DOHH2 (cell line): Measurements from ENCODE around the gene ANTXR1.

Source experiments
- EZH2phosphoT487 ChIP-seq: fragments of 200-600 bp; sonication (generic); IDR thresholded peaks from 2 replicates; pipeline ENCODE4 v1.6.1; 2017; ENCODE audit warnings: borderline replicate concordance, mild to moderate bottlenecking, antibody characterized with exemption, low read length, moderate library complexity, mixed read lengths
- TF ChIP-seq, protein P1 (sequence below): fragments of 200-600 bp; sonication (generic); IDR thresholded peaks from one replicate; pipeline ENCODE4 v1.5.1; 2014; ENCODE audit warnings: antibody characterized with exemption, mild to moderate bottlenecking, low read depth, low read length; ENCODE audit not compliant: poor library complexity, severe bottlenecking

DNA sequence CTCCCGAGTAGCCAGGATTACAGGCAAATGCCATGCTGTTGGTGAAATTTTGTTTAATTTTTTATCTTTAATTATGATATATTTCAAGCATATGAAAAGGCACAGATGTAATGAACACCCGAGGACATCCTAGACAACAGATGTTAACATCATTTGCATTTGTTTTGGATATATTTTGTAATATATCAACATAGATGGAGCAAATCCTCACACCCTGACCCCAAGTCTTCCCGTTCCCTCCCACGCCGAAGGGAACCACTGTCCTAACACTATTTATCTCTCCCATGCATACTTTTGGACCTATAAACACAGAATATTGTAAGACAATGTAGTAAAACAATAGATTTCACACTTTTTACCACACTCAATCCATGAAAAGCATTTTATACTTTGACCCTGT is 274.6 kb downstream of the ANTXR1 start:
- TF ChIP-seq, protein P1, sequence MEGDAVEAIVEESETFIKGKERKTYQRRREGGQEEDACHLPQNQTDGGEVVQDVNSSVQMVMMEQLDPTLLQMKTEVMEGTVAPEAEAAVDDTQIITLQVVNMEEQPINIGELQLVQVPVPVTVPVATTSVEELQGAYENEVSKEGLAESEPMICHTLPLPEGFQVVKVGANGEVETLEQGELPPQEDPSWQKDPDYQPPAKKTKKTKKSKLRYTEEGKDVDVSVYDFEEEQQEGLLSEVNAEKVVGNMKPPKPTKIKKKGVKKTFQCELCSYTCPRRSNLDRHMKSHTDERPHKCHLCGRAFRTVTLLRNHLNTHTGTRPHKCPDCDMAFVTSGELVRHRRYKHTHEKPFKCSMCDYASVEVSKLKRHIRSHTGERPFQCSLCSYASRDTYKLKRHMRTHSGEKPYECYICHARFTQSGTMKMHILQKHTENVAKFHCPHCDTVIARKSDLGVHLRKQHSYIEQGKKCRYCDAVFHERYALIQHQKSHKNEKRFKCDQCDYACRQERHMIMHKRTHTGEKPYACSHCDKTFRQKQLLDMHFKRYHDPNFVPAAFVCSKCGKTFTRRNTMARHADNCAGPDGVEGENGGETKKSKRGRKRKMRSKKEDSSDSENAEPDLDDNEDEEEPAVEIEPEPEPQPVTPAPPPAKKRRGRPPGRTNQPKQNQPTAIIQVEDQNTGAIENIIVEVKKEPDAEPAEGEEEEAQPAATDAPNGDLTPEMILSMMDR, result no peak
- TF ChIP-seq EZH2phosphoT487, result no peak
